Measurements from ENCODE around the gene YJU2. TPM values are rescaled to one million over a fixed set of nuclear protein-coding genes. Genes with fewer than 3 reads are reported as not detected.

The YJU2 gene
- total RNA-seq, 1 donor, result 17.0 TPM

DNA sequence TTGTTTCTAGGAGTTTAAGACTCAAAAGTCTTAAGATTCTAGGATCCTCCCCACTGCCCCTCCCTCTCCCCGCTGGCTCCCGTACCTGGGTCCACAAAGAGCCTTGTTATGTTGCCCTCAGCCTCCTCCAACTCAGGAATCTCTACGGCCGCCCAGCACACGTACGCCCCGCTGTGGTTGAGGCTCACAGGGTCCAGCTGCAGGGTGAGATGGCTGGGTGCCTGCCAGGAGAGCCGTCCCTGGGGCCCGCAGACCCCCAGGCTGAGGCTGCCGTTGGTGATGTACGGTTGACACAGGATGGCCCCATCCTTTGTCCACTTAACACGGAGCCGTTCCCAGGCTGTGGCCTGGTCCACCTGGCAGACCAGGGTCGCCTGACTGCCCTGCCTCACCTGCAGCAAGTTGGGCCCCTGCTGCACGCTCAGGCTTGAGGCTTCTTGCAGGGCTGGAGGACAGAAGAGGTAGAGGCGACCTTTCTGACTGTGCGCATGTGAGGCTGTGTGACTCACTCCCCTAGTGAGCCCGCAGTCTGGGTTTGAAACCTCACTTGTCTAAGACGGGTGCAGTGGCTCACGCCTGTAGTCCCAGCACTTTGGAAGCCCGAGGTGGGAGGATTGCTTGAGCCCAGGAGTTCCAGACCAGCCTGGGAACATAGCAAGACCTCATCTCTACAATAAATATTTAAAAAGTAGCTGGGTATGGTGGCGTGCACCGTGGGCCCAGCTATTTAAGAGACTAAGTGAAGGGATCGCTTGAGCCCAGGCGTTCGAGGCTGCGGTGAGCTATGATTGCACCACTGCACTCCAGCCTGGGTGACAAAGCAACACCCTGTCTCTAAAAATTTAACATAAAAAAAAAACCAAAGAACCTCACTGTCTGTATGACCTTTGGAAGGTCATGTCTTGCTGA, 51.3 kb downstream of the YJU2 start:
- no peaks in the 10 kb centered on the region for H3K36me3 ChIP-seq (ENCODE audit: insufficient read depth, low read length)
- no peaks in the 10 kb centered on the region for H4K20me1 ChIP-seq (ENCODE audit: insufficient read depth, low read length)
- H3K4me1 ChIP-seq (ENCODE audit: insufficient read depth, low read length), result no peaks in the 10 kb centered on the region
- no peak overlapping the region for H3K27ac ChIP-seq (ENCODE audit: low read depth, low read length)
- DNase-seq (ENCODE audit: insufficient read length, low spot score, missing footprints), result peak; percentile 63
- H3K4me3 ChIP-seq (ENCODE audit: insufficient read depth, low read length), result no peak overlapping the region
- TF ChIP-seq, protein P1, sequence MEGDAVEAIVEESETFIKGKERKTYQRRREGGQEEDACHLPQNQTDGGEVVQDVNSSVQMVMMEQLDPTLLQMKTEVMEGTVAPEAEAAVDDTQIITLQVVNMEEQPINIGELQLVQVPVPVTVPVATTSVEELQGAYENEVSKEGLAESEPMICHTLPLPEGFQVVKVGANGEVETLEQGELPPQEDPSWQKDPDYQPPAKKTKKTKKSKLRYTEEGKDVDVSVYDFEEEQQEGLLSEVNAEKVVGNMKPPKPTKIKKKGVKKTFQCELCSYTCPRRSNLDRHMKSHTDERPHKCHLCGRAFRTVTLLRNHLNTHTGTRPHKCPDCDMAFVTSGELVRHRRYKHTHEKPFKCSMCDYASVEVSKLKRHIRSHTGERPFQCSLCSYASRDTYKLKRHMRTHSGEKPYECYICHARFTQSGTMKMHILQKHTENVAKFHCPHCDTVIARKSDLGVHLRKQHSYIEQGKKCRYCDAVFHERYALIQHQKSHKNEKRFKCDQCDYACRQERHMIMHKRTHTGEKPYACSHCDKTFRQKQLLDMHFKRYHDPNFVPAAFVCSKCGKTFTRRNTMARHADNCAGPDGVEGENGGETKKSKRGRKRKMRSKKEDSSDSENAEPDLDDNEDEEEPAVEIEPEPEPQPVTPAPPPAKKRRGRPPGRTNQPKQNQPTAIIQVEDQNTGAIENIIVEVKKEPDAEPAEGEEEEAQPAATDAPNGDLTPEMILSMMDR (IDR thresholded peaks at IDR 0.05; ENCODE audit: extremely low read depth, low read depth, low read length), result no peak
- H3K27me3 ChIP-seq (ENCODE audit: insufficient read depth, low read length), result no peaks in the 10 kb centered on the region
- H3K4me2 ChIP-seq (ENCODE audit: insufficient read depth, low read length), result no peak overlapping the region
- no peaks in the 10 kb centered on the region for H3K79me2 ChIP-seq (ENCODE audit: insufficient read depth, low read length)
- H3K9me3 ChIP-seq (ENCODE audit: low read depth, low read length), result no peaks in the 10 kb centered on the region
- H2AFZ ChIP-seq (ENCODE audit: low read length), result no peak overlapping the region

GRCh38 chr19:4298810-4299550, 52.1 kb downstream of the YJU2 start:
- Histone ChIP-seq H3K4me1 (ENCODE audit: insufficient read depth, low read length) (no peaks in the 10 kb centered on the region), H3K4me2 (ENCODE audit: insufficient read depth, low read length) (no peak overlapping the region), H3K79me2 (ENCODE audit: insufficient read depth, low read length) (no peaks in the 10 kb centered on the region), H3K36me3 (ENCODE audit: insufficient read depth, low read length) (no peaks in the 10 kb centered on the region), H2AFZ (ENCODE audit: low read length) (no peak overlapping the region), H3K27me3 (ENCODE audit: insufficient read depth, low read length) (no peaks in the 10 kb centered on the region), H3K4me3 (ENCODE audit: insufficient read depth, low read length) (no peak overlapping the region), H4K20me1 (ENCODE audit: insufficient read depth, low read length) (no peaks in the 10 kb centered on the region), H3K27ac (ENCODE audit: low read depth, low read length) (no peak overlapping the region), H3K9me3 (ENCODE audit: low read depth, low read length) (no peaks in the 10 kb centered on the region)
- peak; percentile 48 for DNase-seq (ENCODE audit: insufficient read length, low spot score, missing footprints)
- TF ChIP-seq, protein P1 (IDR thresholded peaks at IDR 0.05; ENCODE audit: extremely low read depth, low read depth, low read length), result no peak

DNA sequence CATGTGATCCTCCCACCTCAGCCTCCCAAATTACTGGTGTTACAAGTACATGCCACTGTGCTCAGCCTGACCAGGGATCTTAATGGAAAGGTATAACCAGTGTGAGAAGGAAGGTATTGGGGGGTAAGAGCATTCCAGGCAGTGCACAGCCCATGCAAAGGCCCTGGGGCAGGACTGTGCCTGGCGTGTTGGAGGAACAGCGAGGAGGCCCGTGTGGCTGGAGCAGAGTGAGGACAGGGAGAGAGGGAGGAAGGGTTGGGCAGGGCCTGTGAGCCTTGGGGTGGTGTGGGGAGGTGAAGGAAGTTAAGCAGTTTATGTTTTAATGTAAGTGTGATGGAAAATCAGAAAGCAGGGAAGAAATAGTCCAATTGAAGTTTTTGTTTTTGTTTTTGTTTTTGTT, 53.7 kb downstream of the YJU2 start:
- TF ChIP-seq, protein P1 (IDR thresholded peaks at IDR 0.05; ENCODE audit: extremely low read depth, low read depth, low read length), result no peak
- no peaks in the 10 kb centered on the region for H3K27me3 ChIP-seq (ENCODE audit: insufficient read depth, low read length)
- no peak overlapping the region for H3K4me2 ChIP-seq (ENCODE audit: insufficient read depth, low read length)
- H3K9me3 ChIP-seq (ENCODE audit: low read depth, low read length), result no peaks in the 10 kb centered on the region
- no peak for DNase-seq (ENCODE audit: insufficient read length, low spot score, missing footprints)
- H3K4me3 ChIP-seq (ENCODE audit: insufficient read depth, low read length), result no peak overlapping the region
- no peak overlapping the region for H2AFZ ChIP-seq (ENCODE audit: low read length)
- no peak overlapping the region for H3K27ac ChIP-seq (ENCODE audit: low read depth, low read length)
- no peaks in the 10 kb centered on the region for H3K36me3 ChIP-seq (ENCODE audit: insufficient read depth, low read length)
- H3K79me2 ChIP-seq (ENCODE audit: insufficient read depth, low read length), result no peaks in the 10 kb centered on the region
- no peaks in the 10 kb centered on the region for H3K4me1 ChIP-seq (ENCODE audit: insufficient read depth, low read length)
- no peaks in the 10 kb centered on the region for H4K20me1 ChIP-seq (ENCODE audit: insufficient read depth, low read length)
